Trophoblast cell (in vitro differentiated cells and primary cell): ENCODE data around the gene F13B.
A peak's percentile ranks its signal among the peaks of the same experiment; 100 is the strongest.

Experiments used
- DNase-seq, 2 donors: peaks; one replicate each; pipeline ENCODE4 v3.0.0-alpha.2; 2016
- H2AFZ ChIP-seq: 2 replicates; pipeline ENCODE4 v1.6.1; 2013; ENCODE audit warnings: low read length, moderate library complexity, mild to moderate bottlenecking; ENCODE audit not compliant: insufficient read depth, poor library complexity
- H2AK5ac ChIP-seq: 2 replicates; pipeline ENCODE4 v1.6.1; 2013; ENCODE audit warnings: mild to moderate bottlenecking, low read length
- H2BK120ac ChIP-seq: 2 replicates; pipeline ENCODE4 v1.6.1; 2013; ENCODE audit warnings: low read length, mild to moderate bottlenecking, moderate library complexity; ENCODE audit not compliant: insufficient read depth, poor library complexity
- H2BK12ac ChIP-seq: 2 replicates; pipeline ENCODE4 v1.6.1; 2013; ENCODE audit warnings: mild to moderate bottlenecking, low read length, moderate library complexity
- H2BK5ac ChIP-seq: 2 replicates; pipeline ENCODE4 v1.6.1; 2013; ENCODE audit warnings: low read length, low read depth, moderate library complexity, mild to moderate bottlenecking; ENCODE audit not compliant: poor library complexity
- H3K14ac ChIP-seq: 2 replicates; pipeline ENCODE4 v1.6.1; 2013; ENCODE audit warnings: mild to moderate bottlenecking, low read length
- H3K18ac ChIP-seq: 2 replicates; pipeline ENCODE4 v1.6.1; 2013; ENCODE audit warnings: mild to moderate bottlenecking, low read length
- H3K23ac ChIP-seq: 2 replicates; pipeline ENCODE4 v1.6.1; 2013; ENCODE audit warnings: low read length
- H3K27ac ChIP-seq: 2 replicates; pipeline ENCODE4 v1.5.1; 2013; ENCODE audit warnings: low read depth, mild to moderate bottlenecking, inconsistent platforms, low read length, moderate library complexity
- H3K27me3 ChIP-seq: 2 replicates; pipeline ENCODE4 v1.6.1; 2013; ENCODE audit warnings: inconsistent platforms, mild to moderate bottlenecking, low read length, moderate library complexity; ENCODE audit not compliant: insufficient read depth
- H3K36me3 ChIP-seq, 2 experiments: 1 replicate in 1 of 2; 2 replicates in 1 of 2; pipeline ENCODE4 v1.6.1; 2013; ENCODE audit warnings: low read length in 2 of 2, mild to moderate bottlenecking in 2 of 2, moderate library complexity in 1 of 2; ENCODE audit not compliant: insufficient read depth in 2 of 2, control insufficient read depth in 1 of 2
- H3K4ac ChIP-seq: 2 replicates; pipeline ENCODE4 v1.6.1; 2013; ENCODE audit warnings: low read depth, mild to moderate bottlenecking, low read length, moderate library complexity
- H3K4me1 ChIP-seq, 2 experiments: 1 replicate in 1 of 2; 2 replicates in 1 of 2; pipeline ENCODE4 v1.6.1; 2013; ENCODE audit warnings: low read length in 2 of 2, mild to moderate bottlenecking in 2 of 2, moderate library complexity in 1 of 2; ENCODE audit not compliant: insufficient read depth in 2 of 2, control insufficient read depth in 1 of 2
- H3K4me2 ChIP-seq: 2 replicates; pipeline ENCODE4 v1.6.1; 2013; ENCODE audit warnings: inconsistent platforms, mild to moderate bottlenecking, low read length, moderate library complexity
- H3K4me3 ChIP-seq: 2 replicates; pipeline ENCODE4 v1.5.1; 2013; ENCODE audit warnings: mild to moderate bottlenecking, low read depth, low read length, inconsistent platforms
- H3K79me1 ChIP-seq: one replicate; pipeline ENCODE4 v1.6.1; 2013; ENCODE audit warnings: low read length
- H3K79me2 ChIP-seq: 2 replicates; pipeline ENCODE4 v1.6.1; 2013; ENCODE audit warnings: low read length, mild to moderate bottlenecking; ENCODE audit not compliant: control insufficient read depth, insufficient read depth, poor library complexity
- H3K9ac ChIP-seq: 2 replicates; pipeline ENCODE4 v1.6.1; 2013; ENCODE audit warnings: mild to moderate bottlenecking, low read length
- H3K9me3 ChIP-seq: 2 replicates; pipeline ENCODE4 v1.6.1; 2013; ENCODE audit warnings: low read depth, mild to moderate bottlenecking, control low read depth, inconsistent platforms, low read length; ENCODE audit not compliant: insufficient read depth
- H4K12ac ChIP-seq: 2 replicates; pipeline ENCODE4 v1.6.1; 2013; ENCODE audit warnings: low read depth, mild to moderate bottlenecking, low read length, moderate library complexity
- H4K8ac ChIP-seq: 2 replicates; pipeline ENCODE4 v1.6.1; 2013; ENCODE audit warnings: low read depth, mild to moderate bottlenecking, low read length, moderate library complexity
- H4K91ac ChIP-seq: one replicate; pipeline ENCODE4 v1.6.1; 2013; ENCODE audit warnings: low read depth, mild to moderate bottlenecking, low read length, moderate library complexity
- WGBS: extraction: QIAGEN DNeasy Blood & Tissue Kit; methylation state at CpG from one replicate; pipeline ENCODE4 v1.1.7; 2013; ENCODE audit warnings: missing lambda C conversion rate; ENCODE audit not compliant: insufficient read length, insufficient coverage; ENCODE audit errors: extremely low coverage; 5-methylcytosine and 5-hydroxymethylcytosine counted together

The F13B gene

DNA sequence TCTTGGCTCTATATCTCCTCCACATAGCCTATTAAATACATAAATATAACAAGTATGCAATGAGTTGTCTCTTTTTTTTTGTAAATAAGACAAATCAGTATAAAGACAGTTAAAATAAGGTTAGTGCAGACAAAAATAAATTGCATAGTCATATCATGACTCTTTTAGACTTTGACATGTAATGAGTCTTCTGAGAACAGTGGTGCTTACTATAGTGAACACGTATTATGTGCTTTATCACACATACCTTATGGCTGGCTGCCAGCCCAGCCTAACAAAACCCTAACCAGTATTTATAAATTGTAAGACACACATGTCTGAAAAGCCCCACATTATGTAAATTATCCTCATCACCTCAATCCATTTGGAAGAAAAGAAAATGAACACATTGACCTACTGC lies 29.1 kb upstream of the F13B start:
- Histone ChIP-seq H2AK5ac (no peak overlapping the region), H3K79me1 (no peaks in the 10 kb centered on the region), H3K36me3 (no peaks in the 10 kb centered on the region), H3K23ac (no peak overlapping the region), H3K27ac (no peak overlapping the region), H3K27me3 (no peaks in the 10 kb centered on the region), H4K12ac (no peak overlapping the region), H2BK12ac (no peak overlapping the region), H3K18ac (no peak overlapping the region), H3K9ac (no peak overlapping the region), H3K4ac (no peak overlapping the region), H3K79me2 (no peaks in the 10 kb centered on the region), H2BK120ac (no peak overlapping the region), H3K4me1 (no peaks in the 10 kb centered on the region), H4K8ac (no peak overlapping the region), H3K14ac (no peak overlapping the region), H2AFZ (no peak overlapping the region), H3K4me3 (no peak overlapping the region), H3K4me2 (no peak overlapping the region), H2BK5ac (no peak overlapping the region), H4K91ac (no peak overlapping the region), H3K9me3 (no peaks in the 10 kb centered on the region)
- DNase-seq: no peak
- WGBS: no CpG with 5 or more reads among the region's 1 CpG

DNA sequence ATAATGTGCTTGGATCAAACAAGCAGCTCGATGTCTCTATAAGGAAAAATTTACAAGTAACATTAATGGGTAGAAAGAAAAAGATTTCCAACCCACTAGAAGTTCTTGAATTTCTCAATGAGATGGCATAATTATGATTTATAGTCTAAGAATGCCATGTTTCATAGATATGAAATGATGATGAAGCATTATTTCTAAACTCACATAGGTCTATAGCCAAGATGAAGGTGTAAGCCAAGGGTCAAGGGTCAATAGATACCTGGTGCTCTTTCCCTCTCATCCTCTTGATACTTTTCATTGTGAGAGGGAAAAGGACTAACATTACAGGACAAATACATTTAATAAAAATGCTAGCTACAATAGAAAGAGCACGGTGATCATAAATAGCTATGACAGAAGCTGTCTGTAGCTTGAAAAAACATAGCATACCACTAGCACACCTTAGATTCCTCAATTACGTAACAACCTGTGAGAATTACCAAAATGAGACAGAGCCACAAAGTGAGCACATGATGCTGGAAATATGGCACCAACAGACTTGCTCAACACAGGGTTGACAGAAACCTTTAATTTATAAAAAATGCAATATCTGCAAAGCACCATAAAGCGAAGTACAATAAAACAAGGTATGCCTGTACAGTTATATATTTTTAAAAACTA lies 26.3 kb upstream of the F13B start:
- Histone ChIP-seq H3K79me2 (no peaks in the 10 kb centered on the region), H4K8ac (no peak overlapping the region), H4K91ac (no peak overlapping the region), H4K12ac (no peak overlapping the region), H3K9me3 (no peaks in the 10 kb centered on the region), H2BK120ac (no peak overlapping the region), H3K18ac (no peak overlapping the region), H3K4me1 (no peaks in the 10 kb centered on the region), H2AK5ac (no peak overlapping the region), H3K23ac (no peak overlapping the region), H2BK12ac (no peak overlapping the region), H3K4me2 (no peak overlapping the region), H3K4ac (no peak overlapping the region), H3K79me1 (no peaks in the 10 kb centered on the region), H3K9ac (no peak overlapping the region), H2BK5ac (no peak overlapping the region), H3K4me3 (no peak overlapping the region), H2AFZ (no peak overlapping the region), H3K14ac (no peak overlapping the region), H3K27ac (no peak overlapping the region), H3K36me3 (peaks cover 0 to 1% of the 10 kb centered on the region in 2 experiments), H3K27me3 (no peaks in the 10 kb centered on the region)
- no CpG with 5 or more reads among the region's 4 CpGs for WGBS
- DNase-seq: peak in 1 of 2 donors; percentile 51

DNA sequence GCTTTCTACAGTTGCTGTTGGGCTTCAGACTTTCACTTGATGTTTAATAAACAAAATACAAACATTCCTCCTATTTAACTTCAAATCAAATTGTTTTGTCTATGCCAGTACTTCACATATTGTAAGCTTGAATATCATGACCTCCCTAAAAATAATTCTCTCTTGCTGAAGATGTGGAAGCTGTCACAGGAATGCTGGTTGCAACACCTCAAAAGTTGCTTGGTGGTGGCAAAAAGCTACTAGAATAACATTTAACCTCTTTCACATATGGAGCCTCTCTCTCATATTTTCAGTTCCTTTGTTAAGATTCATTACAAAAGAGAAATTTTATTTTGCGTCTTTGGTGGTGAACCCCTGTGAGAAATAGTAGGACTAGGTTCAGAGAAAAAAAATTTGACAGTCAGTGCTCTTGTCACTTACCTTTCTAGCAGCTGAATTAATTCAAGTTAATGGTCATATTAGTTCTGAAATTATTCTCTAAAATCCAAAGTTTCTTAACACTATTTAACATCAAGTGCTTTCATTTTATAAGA lies 25.5 kb upstream of the F13B start:
- no peak overlapping the region for H3K18ac ChIP-seq
- no peaks in the 10 kb centered on the region for H3K9me3 ChIP-seq
- H4K91ac ChIP-seq: no peak overlapping the region
- peaks cover 0 to 1% of the 10 kb centered on the region in 2 experiments for H3K36me3 ChIP-seq
- no peak overlapping the region for H4K12ac ChIP-seq
- no peak overlapping the region for H3K4ac ChIP-seq
- WGBS: no CpG with 5 or more reads among the region's 1 CpG
- no peak for DNase-seq
- H2AFZ ChIP-seq: no peak overlapping the region
- H3K14ac ChIP-seq: no peak overlapping the region
- no peak overlapping the region for H2BK5ac ChIP-seq
- no peaks in the 10 kb centered on the region for H3K27me3 ChIP-seq
- H4K8ac ChIP-seq: no peak overlapping the region
- no peak overlapping the region for H3K9ac ChIP-seq
- no peak overlapping the region for H3K27ac ChIP-seq
- no peak overlapping the region for H3K4me3 ChIP-seq
- no peak overlapping the region for H2BK120ac ChIP-seq
- no peaks in the 10 kb centered on the region for H3K4me1 ChIP-seq
- no peaks in the 10 kb centered on the region for H3K79me1 ChIP-seq
- no peak overlapping the region for H2AK5ac ChIP-seq
- H3K79me2 ChIP-seq: no peaks in the 10 kb centered on the region
- no peak overlapping the region for H2BK12ac ChIP-seq
- H3K4me2 ChIP-seq: no peak overlapping the region
- H3K23ac ChIP-seq: no peak overlapping the region

DNA sequence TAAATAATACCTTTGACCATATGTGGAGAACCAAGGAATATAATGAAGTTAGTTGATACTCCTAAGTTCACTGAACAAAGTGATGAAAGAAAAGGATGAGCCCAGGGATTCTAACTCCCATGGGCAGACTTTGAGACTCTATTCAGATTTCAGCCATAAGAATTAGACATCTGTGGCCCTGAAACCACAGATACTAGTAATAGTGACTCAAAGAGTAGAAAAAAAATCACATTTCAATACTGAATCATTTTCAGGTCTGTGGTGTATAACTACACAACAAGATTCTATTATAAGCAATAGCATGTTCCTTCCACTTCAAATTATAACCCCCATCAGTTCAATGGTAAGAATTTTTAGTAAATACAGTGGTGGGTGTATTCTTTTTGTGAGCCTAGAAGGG lies 16.4 kb upstream of the F13B start:
- Histone ChIP-seq H3K79me2 (no peaks in the 10 kb centered on the region), H4K91ac (no peak overlapping the region), H2BK12ac (no peak overlapping the region), H4K12ac (no peak overlapping the region), H3K27me3 (no peaks in the 10 kb centered on the region), H4K8ac (no peak overlapping the region), H3K4me3 (no peak overlapping the region), H3K18ac (no peak overlapping the region), H3K4me1 (no peaks in the 10 kb centered on the region), H3K4me2 (no peak overlapping the region), H3K23ac (no peak overlapping the region), H3K27ac (no peak overlapping the region), H3K9me3 (peaks cover 9% of the 10 kb centered on the region), H3K79me1 (no peaks in the 10 kb centered on the region), H3K14ac (no peak overlapping the region), H2AFZ (no peak overlapping the region), H3K36me3 (peaks cover 13 to 17% of the 10 kb centered on the region in 2 experiments), H2BK5ac (no peak overlapping the region), H2AK5ac (no peak overlapping the region), H2BK120ac (no peak overlapping the region), H3K9ac (no peak overlapping the region), H3K4ac (no peak overlapping the region)
- DNase-seq: no peak
